Measurements from ENCODE around the gene PARVB. TPM values are rescaled to one million over a fixed set of nuclear protein-coding genes. Genes with fewer than 3 reads are reported as not detected.

The PARVB gene
- total RNA-seq, 1 experiment from 2014 or later = 35.3 TPM

- intact Hi-C loops (cut with micrococcal nuclease; ENCODE audit: unreplicated experiment) = no loop called here
- no peaks in the 10 kb centered on the region; the same call in 1 of the 2 replicates for H3F3A ChIP-seq (ENCODE audit: insufficient read depth, low read depth)
These were observed 189.5 kb downstream of the PARVB start for GRCh38 chr22:44213489-44214043.

GRCh38 chr22:44214187-44214586 lies 190.1 kb downstream of the PARVB start:
- intact Hi-C loops (cut with micrococcal nuclease; ENCODE audit: unreplicated experiment) = no loop called here
- no peaks in the 10 kb centered on the region for H3K79me2 ChIP-seq (ENCODE audit: low read depth)
- DNase-seq = no peak
- POLR2A ChIA-PET (ENCODE audit: unreplicated experiment) = no interaction called here
- no peaks in the 10 kb centered on the region for H3K4me1 ChIP-seq (replicated peaks; ENCODE audit: insufficient read depth)
- CTCF ChIA-PET = no interaction called here
- H3K9me3 ChIP-seq (ENCODE audit: insufficient read depth, low read depth) = peaks cover 1% of the 10 kb centered on the region; the same call in 1 of the 2 replicates
- TF ChIP-seq EZH2 (IDR thresholded peaks at IDR 0.05; ENCODE audit: low read depth) (no peak), CTCF (conservative IDR thresholded peaks at IDR 0.05) (no peak)
- H3K27ac ChIP-seq = no peak overlapping the region
- H3K9me2 ChIP-seq (ENCODE audit: insufficient read depth) = no peaks in the 10 kb centered on the region
- BruUV-seq (replicated peaks) = no TSS peak
- H4K20me1 ChIP-seq (ENCODE audit: insufficient read depth) = no peaks in the 10 kb centered on the region
- no peaks in the 10 kb centered on the region; the same call in 1 of the 2 replicates for H3F3A ChIP-seq (ENCODE audit: insufficient read depth, low read depth)
- peaks cover 30% of the 10 kb centered on the region; the same call in 1 of the 2 replicates for H3K27me3 ChIP-seq (ENCODE audit: insufficient read depth, low read depth)
- H3K4me2 ChIP-seq = no peak overlapping the region
- H3K4me3 ChIP-seq = no peak overlapping the region
- H2AFZ ChIP-seq = no peak overlapping the region
- H3K36me3 ChIP-seq (ENCODE audit: low read depth) = no peaks in the 10 kb centered on the region

More at GRCh38 chr22:44213489-44214043, 189.5 kb downstream of the PARVB start:
- Histone ChIP-seq H3K9me2 (ENCODE audit: insufficient read depth) (no peaks in the 10 kb centered on the region), H3K9me3 (ENCODE audit: insufficient read depth, low read depth) (peaks cover 5% of the 10 kb centered on the region; the same call in 1 of the 2 replicates), H3K4me1 (replicated peaks; ENCODE audit: insufficient read depth) (no peaks in the 10 kb centered on the region), H3K36me3 (ENCODE audit: low read depth) (no peaks in the 10 kb centered on the region), H3K4me2 (no peak overlapping the region), H3K27ac (no peak overlapping the region), H2AFZ (no peak overlapping the region), H3K79me2 (ENCODE audit: low read depth) (no peaks in the 10 kb centered on the region), H3K4me3 (no peak overlapping the region), H3K27me3 (ENCODE audit: insufficient read depth, low read depth) (peaks cover 30% of the 10 kb centered on the region; the same call in 1 of the 2 replicates), H4K20me1 (ENCODE audit: insufficient read depth) (no peaks in the 10 kb centered on the region)
- ChIA-PET CTCF (no interaction called here), POLR2A (ENCODE audit: unreplicated experiment) (no interaction called here)
- BruUV-seq (replicated peaks) = no TSS peak
- no peak for TF ChIP-seq EZH2 (IDR thresholded peaks at IDR 0.05; ENCODE audit: low read depth)
- no peak for TF ChIP-seq CTCF (conservative IDR thresholded peaks at IDR 0.05)
- no peak for DNase-seq

- POLR2A ChIA-PET (ENCODE audit: unreplicated experiment) = no interaction called here
- Histone ChIP-seq H3K9me2 (ENCODE audit: insufficient read depth) (no peaks in the 10 kb centered on the region), H3F3A (ENCODE audit: insufficient read depth, low read depth) (no peaks in the 10 kb centered on the region; the same call in 1 of the 2 replicates), H3K79me2 (ENCODE audit: low read depth) (no peaks in the 10 kb centered on the region), H3K27ac (no peak overlapping the region), H3K4me1 (replicated peaks; ENCODE audit: insufficient read depth) (no peaks in the 10 kb centered on the region), H2AFZ (no peak overlapping the region), H4K20me1 (ENCODE audit: insufficient read depth) (no peaks in the 10 kb centered on the region), H3K36me3 (ENCODE audit: low read depth) (no peaks in the 10 kb centered on the region), H3K4me3 (no peak overlapping the region), H3K27me3 (ENCODE audit: insufficient read depth, low read depth) (peaks cover 28% of the 10 kb centered on the region), H3K4me2 (no peak overlapping the region), H3K9me3 (ENCODE audit: insufficient read depth, low read depth) (no peaks in the 10 kb centered on the region)
- intact Hi-C loops (cut with micrococcal nuclease; ENCODE audit: unreplicated experiment) = no loop called here
- CTCF ChIA-PET = no interaction called here
- DNase-seq = no peak
- BruUV-seq (replicated peaks) = no TSS peak
- TF ChIP-seq CTCF (conservative IDR thresholded peaks at IDR 0.05) = no peak
- no peak for TF ChIP-seq EZH2 (IDR thresholded peaks at IDR 0.05; ENCODE audit: low read depth)
These were observed 190.7 kb downstream of the PARVB start for GRCh38 chr22:44214764-44215163.
